Neural progenitor cell (in vitro differentiated cells): ENCODE data around the gene SSR4.

Source experiments
- CTCF ChIP-seq: fragments of 200-600 bp; sonication (generic); IDR thresholded peaks from 2 replicates; pipeline ENCODE4 v1.5.1; 2017; ENCODE audit warnings: antibody characterized with exemption, mild to moderate bottlenecking
- EZH2 ChIP-seq: fragments of 200-600 bp; sonication (generic); IDR thresholded peaks from 2 replicates; pipeline ENCODE4 v1.6.1; 2017; ENCODE audit warnings: antibody characterized with exemption, mild to moderate bottlenecking, moderate library complexity

DNA sequence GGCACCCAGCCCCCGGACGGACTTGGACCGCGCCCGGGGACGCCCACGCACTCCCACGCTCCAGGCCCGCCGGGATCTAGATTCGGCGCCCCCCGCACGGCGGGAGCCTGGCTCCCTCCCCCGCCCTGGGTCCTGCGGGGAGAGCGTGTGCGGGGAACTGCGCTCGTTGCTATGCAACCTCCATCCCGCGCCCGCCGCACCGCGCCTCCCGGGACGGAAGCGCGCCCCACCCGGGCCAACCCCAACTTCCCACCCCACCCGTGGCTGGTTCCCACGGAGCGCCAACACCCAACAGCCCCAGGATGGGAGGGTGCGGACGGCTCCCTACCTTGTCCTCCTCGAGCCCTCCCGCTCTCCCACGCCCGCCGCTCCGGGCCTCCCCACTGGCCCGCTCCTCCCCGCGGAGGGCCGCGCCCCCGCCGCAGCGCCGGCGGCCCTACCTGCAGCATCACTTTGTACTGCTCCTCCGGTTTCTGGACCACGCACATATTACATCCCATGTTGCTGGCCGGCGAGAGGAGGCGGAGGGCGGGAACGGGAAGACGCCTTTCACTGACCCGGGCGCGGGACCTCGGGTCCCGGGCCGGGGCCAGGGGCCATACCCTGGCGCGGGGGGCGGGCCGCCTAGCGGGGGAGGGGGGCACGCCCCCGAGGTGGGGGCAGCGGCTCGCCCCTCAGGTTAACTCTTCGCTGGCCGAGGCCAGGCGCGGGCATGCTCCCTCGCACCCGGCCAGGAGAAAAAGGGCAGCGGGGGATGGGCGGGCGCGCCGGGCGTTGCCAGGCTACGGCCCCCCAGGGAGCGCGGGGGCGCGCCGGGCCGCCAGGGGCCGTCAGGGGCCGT, 35.6 kb downstream of the SSR4 start, which contains the start of gene PDZD4:
- TF ChIP-seq CTCF, result no peak
- TF ChIP-seq EZH2, result peak; percentile 61
